ENCODE data around the gene LNPEP. TPM values are rescaled to one million over a fixed set of nuclear protein-coding genes. Genes with fewer than 3 reads are reported as not detected.
A peak's percentile ranks its signal among the peaks of the same experiment; 100 is the strongest.

LNPEP gene
- total and polyA plus RNA-seq, 2 donors (not counting 1 experiment from before 2014, with no cell fraction given) = 10.5 to 92.9 TPM

- peaks cover 27 to 44% of the 10 kb centered on the region in 2 experiments for H3K36me3 ChIP-seq (replicated peaks in 1 of 2; ENCODE audit: control extremely low read depth in 1 of 2, control insufficient read depth in 1 of 2, extremely low read depth in 1 of 2, insufficient read depth in 2 of 2, low read length in 1 of 2)
- DNase-seq (no peak), ATAC-seq (ENCODE audit: low read depth) (no peak)
- H4K20me1 ChIP-seq (ENCODE audit: control insufficient read depth, insufficient read depth, low read length, poor library complexity, severe bottlenecking) = no peaks in the 10 kb centered on the region
- H3K4me3 ChIP-seq (ENCODE audit: control extremely low read depth in 1 of 5, extremely low read depth in 1 of 5, insufficient read depth in 1 of 5, low read depth in 2 of 5, low read length in 4 of 5) = no peak overlapping the region
- H3K4me2 ChIP-seq (replicated peaks; ENCODE audit: low read depth, low read length, poor library complexity, severe bottlenecking) = no peak overlapping the region
- intact Hi-C loops (cut with micrococcal nuclease) = loop anchor here (5.0 kb wide), 1 partner anchor 1872 kb away; no protein-coding TSS in a partner anchor
- peak overlapping the region; percentile 51 for H3K27ac Mint-ChIP-seq
- H3K9me3 Mint-ChIP-seq (ENCODE audit: insufficient read depth) = no peaks in the 10 kb centered on the region
- H3K27ac ChIP-seq (ENCODE audit: low read length in 2 of 2) = peak overlapping the region in 1 of 2 donors; percentile 88
- no peak overlapping the region for H3K9ac ChIP-seq (ENCODE audit: low read length)
- POLR2A ChIA-PET = no interaction called here
- H3K4me3 Mint-ChIP-seq = no peak overlapping the region
- H3K4me1 Mint-ChIP-seq = peaks cover 26% of the 10 kb centered on the region
- H3K27me3 Mint-ChIP-seq = no peaks in the 10 kb centered on the region
- CTCF ChIA-PET = interaction anchor here (0.6 to 2.7 kb wide), 5 partner anchors 13 to 153 kb away, joined by 3 to 15 read pairs (median 5); no protein-coding TSS in a partner anchor
- WGBS (ENCODE audit: insufficient coverage) = no CpG with 5 or more reads among the region's 3 CpGs
- peaks cover 27% of the 10 kb centered on the region for H3K79me2 ChIP-seq (ENCODE audit: control insufficient read depth, insufficient read depth, low read length)
- no peaks in the 10 kb centered on the region for H3K9me3 ChIP-seq (ENCODE audit: control extremely low read depth in 1 of 3, control insufficient read depth in 2 of 3, insufficient read depth in 1 of 3, low read length in 2 of 3)
- TF ChIP-seq EZH2 (IDR thresholded peaks at IDR 0.05; ENCODE audit: borderline replicate concordance, insufficient read depth, low read depth, low read length, poor library complexity, severe bottlenecking) = no peak
- no peak for TF ChIP-seq CTCF (IDR thresholded peaks at IDR 0.05)
- peaks cover 16 to 23% of the 10 kb centered on the region in 2 donors for H3K4me1 ChIP-seq (ENCODE audit: control insufficient read depth in 2 of 2, insufficient read depth in 2 of 2, low read length in 2 of 2)
- H2AFZ ChIP-seq (ENCODE audit: insufficient read depth, low read depth, low read length, poor library complexity, severe bottlenecking) = no peak overlapping the region
- no peaks in the 10 kb centered on the region for H3K27me3 ChIP-seq (replicated peaks in 1 of 4; ENCODE audit: control extremely low read depth in 1 of 4, control insufficient read depth in 3 of 4, insufficient read depth in 4 of 4, low read length in 3 of 4)
Observed at GRCh38 chr5:97010606-97011005, 74.7 kb downstream of the LNPEP start.

- Mint-ChIP-seq H3K4me3 (no peak overlapping the region), H3K27ac (no peak overlapping the region), H3K27me3 (no peaks in the 10 kb centered on the region), H3K4me1 (peaks cover 26% of the 10 kb centered on the region), H3K9me3 (ENCODE audit: insufficient read depth) (no peaks in the 10 kb centered on the region)
- H3K9me3 ChIP-seq (ENCODE audit: control extremely low read depth in 1 of 3, control insufficient read depth in 2 of 3, insufficient read depth in 1 of 3, low read length in 2 of 3) = no peaks in the 10 kb centered on the region
- H4K20me1 ChIP-seq (ENCODE audit: control insufficient read depth, insufficient read depth, low read length, poor library complexity, severe bottlenecking) = no peaks in the 10 kb centered on the region
- CTCF ChIA-PET = interaction anchor here (1.2 to 2.7 kb wide), 3 partner anchors 14 to 152 kb away, joined by 4 to 15 read pairs (median 5); no protein-coding TSS in a partner anchor
- no peaks in the 10 kb centered on the region for H3K27me3 ChIP-seq (replicated peaks in 1 of 4; ENCODE audit: control extremely low read depth in 1 of 4, control insufficient read depth in 3 of 4, insufficient read depth in 4 of 4, low read length in 3 of 4)
- no peak for TF ChIP-seq EZH2 (IDR thresholded peaks at IDR 0.05; ENCODE audit: borderline replicate concordance, insufficient read depth, low read depth, low read length, poor library complexity, severe bottlenecking)
- TF ChIP-seq CTCF (IDR thresholded peaks at IDR 0.05) = no peak
- H3K79me2 ChIP-seq (ENCODE audit: control insufficient read depth, insufficient read depth, low read length) = peaks cover 27% of the 10 kb centered on the region
- POLR2A ChIA-PET = no interaction called here
- H2AFZ ChIP-seq (ENCODE audit: insufficient read depth, low read depth, low read length, poor library complexity, severe bottlenecking) = no peak overlapping the region
- no peak overlapping the region for H3K9ac ChIP-seq (ENCODE audit: low read length)
- H3K4me1 ChIP-seq (ENCODE audit: control insufficient read depth in 2 of 2, insufficient read depth in 2 of 2, low read length in 2 of 2) = peaks cover 16 to 23% of the 10 kb centered on the region in 2 donors
- peaks cover 28 to 47% of the 10 kb centered on the region in 2 experiments for H3K36me3 ChIP-seq (replicated peaks in 1 of 2; ENCODE audit: control extremely low read depth in 1 of 2, control insufficient read depth in 1 of 2, extremely low read depth in 1 of 2, insufficient read depth in 2 of 2, low read length in 1 of 2)
- H3K4me2 ChIP-seq (replicated peaks; ENCODE audit: low read depth, low read length, poor library complexity, severe bottlenecking) = no peak overlapping the region
- DNase-seq (no peak), ATAC-seq (ENCODE audit: low read depth) (no peak)
- no peak overlapping the region for H3K27ac ChIP-seq (ENCODE audit: low read length in 2 of 2)
- no peak overlapping the region for H3K4me3 ChIP-seq (ENCODE audit: control extremely low read depth in 1 of 5, extremely low read depth in 1 of 5, insufficient read depth in 1 of 5, low read depth in 2 of 5, low read length in 4 of 5)
- intact Hi-C loops (cut with micrococcal nuclease) = loop anchor here (5.0 kb wide), 1 partner anchor 1871 kb away; no protein-coding TSS in a partner anchor
- WGBS (ENCODE audit: insufficient coverage) = no CpG with 5 or more reads among the region's 2 CpGs
Observed at GRCh38 chr5:97011567-97011966, 75.7 kb downstream of the LNPEP start.

All from B cell (primary cell).